Measurements from ENCODE around the gene SLC25A13. TPM values are rescaled to one million over a fixed set of nuclear protein-coding genes. Genes with fewer than 3 reads are reported as not detected.
A peak's percentile ranks its signal among the peaks of the same experiment; 100 is the strongest.

Gene SLC25A13
- total RNA-seq, 2 donors from 2014 or later, result 94.3 to 114 TPM

DNA sequence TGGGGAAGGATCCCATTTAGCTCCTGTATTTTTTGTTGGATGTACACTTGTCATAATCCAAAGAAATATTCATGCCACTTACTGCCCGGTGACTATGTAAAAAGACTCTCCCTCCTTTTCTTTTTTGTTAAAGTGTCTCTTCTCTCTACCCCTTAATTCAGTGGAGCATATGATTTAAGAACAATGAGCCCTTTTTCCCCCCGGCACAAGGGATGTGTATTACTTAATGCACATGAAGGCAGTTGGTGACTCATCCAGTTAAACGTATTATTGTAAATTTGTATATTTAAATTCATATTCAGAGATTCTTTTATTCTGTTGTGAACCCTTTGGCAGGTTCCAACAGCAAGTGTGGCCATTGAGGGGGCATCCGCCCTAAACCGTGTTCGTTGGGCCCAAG is 241.9 kb downstream of the SLC25A13 start:
- TF ChIP-seq, protein P1, sequence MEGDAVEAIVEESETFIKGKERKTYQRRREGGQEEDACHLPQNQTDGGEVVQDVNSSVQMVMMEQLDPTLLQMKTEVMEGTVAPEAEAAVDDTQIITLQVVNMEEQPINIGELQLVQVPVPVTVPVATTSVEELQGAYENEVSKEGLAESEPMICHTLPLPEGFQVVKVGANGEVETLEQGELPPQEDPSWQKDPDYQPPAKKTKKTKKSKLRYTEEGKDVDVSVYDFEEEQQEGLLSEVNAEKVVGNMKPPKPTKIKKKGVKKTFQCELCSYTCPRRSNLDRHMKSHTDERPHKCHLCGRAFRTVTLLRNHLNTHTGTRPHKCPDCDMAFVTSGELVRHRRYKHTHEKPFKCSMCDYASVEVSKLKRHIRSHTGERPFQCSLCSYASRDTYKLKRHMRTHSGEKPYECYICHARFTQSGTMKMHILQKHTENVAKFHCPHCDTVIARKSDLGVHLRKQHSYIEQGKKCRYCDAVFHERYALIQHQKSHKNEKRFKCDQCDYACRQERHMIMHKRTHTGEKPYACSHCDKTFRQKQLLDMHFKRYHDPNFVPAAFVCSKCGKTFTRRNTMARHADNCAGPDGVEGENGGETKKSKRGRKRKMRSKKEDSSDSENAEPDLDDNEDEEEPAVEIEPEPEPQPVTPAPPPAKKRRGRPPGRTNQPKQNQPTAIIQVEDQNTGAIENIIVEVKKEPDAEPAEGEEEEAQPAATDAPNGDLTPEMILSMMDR (conservative IDR thresholded peaks at IDR 0.05), result no peak
- Mint-ChIP-seq H3K4me3 (no peak overlapping the region), H3K4me1 (peaks cover 12% of the 10 kb centered on the region), H3K27ac (no peak overlapping the region), H3K27me3 (ENCODE audit: insufficient read depth) (peaks cover 10% of the 10 kb centered on the region), H3K36me3 (ENCODE audit: low read depth) (no peaks in the 10 kb centered on the region), H3K9me3 (no peaks in the 10 kb centered on the region)
- Histone ChIP-seq H3K27me3 (ENCODE audit: control insufficient read depth, insufficient read depth, low read length, poor library complexity, severe bottlenecking) (no peaks in the 10 kb centered on the region), H3K9ac (ENCODE audit: extremely low read depth, low read length, poor library complexity, severe bottlenecking) (no peak overlapping the region), H3K4me3 (ENCODE audit: low read length) (no peak overlapping the region), H3K4me1 (ENCODE audit: control insufficient read depth, insufficient read depth, low read length) (no peaks in the 10 kb centered on the region), H3K36me3 (ENCODE audit: control insufficient read depth, insufficient read depth, low read length) (no peaks in the 10 kb centered on the region), H3K9me3 (ENCODE audit: control insufficient read depth, low read length) (no peaks in the 10 kb centered on the region), H3K27ac (ENCODE audit: low read depth, low read length) (no peak overlapping the region)
- 89 to 100% methylated on average over 3 to 5 of the region's 6 CpGs for WGBS, 2 experiments (ENCODE audit: insufficient coverage in 1 of 2, insufficient read length in 1 of 2)
- no peak for DNase-seq

- Histone ChIP-seq H3K4me3 (ENCODE audit: low read length) (peak overlapping the region; percentile 84), H3K4me1 (ENCODE audit: control insufficient read depth, insufficient read depth, low read length) (no peaks in the 10 kb centered on the region), H3K9me3 (ENCODE audit: control insufficient read depth, low read length) (no peaks in the 10 kb centered on the region), H3K27ac (ENCODE audit: low read depth, low read length) (no peak overlapping the region), H3K27me3 (ENCODE audit: control insufficient read depth, insufficient read depth, low read length, poor library complexity, severe bottlenecking) (no peaks in the 10 kb centered on the region), H3K9ac (ENCODE audit: extremely low read depth, low read length, poor library complexity, severe bottlenecking) (peak overlapping the region; percentile 21), H3K36me3 (ENCODE audit: control insufficient read depth, insufficient read depth, low read length) (no peaks in the 10 kb centered on the region)
- DNase-seq, result no peak
- TF ChIP-seq, protein P1 (conservative IDR thresholded peaks at IDR 0.05), result no peak
- Mint-ChIP-seq H3K27me3 (ENCODE audit: insufficient read depth) (peaks cover 10% of the 10 kb centered on the region), H3K27ac (no peak overlapping the region), H3K4me1 (peaks cover 10% of the 10 kb centered on the region), H3K36me3 (ENCODE audit: low read depth) (no peaks in the 10 kb centered on the region), H3K9me3 (no peaks in the 10 kb centered on the region), H3K4me3 (peak overlapping the region; percentile 73)
- WGBS, 2 experiments (ENCODE audit: insufficient coverage in 1 of 2, insufficient read length in 1 of 2), result 31 to 35% methylated on average over 10 of the region's 10 CpGs
These were observed 245.6 kb downstream of the SLC25A13 start for GRCh38 chr7:96076350-96076707.

DNA sequence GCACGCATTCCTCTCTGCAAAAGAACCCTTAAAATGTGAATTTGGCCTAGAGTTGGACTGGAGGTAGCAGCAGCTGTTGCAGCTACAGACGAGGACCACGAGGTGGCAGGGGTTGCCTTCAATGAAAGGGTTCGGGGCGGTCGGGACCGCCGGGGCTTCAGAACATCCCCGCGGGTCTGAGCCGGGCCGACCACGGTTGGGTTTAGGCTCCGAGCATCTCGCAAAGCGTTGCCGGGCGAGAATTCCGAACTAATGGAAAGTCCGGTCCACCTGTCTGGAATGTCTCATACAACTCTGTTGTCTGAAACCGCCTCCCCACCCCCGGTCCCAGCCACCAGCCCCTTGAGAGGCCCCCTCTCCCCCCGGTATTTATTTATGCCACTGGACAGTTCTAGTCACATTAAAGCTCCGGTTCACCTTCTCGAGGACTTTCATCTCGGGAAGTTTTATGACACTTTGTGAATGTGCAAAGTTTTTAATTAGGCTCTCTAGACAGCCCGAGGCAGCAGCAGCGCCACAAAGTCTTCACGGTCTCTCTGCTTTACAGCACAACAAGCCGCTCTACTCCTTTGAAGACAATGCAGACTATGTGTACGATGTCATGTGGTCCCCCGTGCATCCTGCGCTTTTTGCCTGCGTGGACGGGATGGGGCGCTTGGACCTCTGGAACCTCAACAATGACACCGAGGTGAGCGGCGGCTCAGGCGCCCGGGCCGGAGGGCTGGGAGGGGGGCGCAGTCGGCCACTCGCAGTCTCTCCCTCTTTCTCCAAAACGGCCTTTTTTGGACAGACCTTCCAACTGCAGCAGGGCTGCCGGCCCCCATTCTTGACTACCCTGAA is 246.2 kb downstream of the SLC25A13 start:
- H3K36me3 Mint-ChIP-seq (ENCODE audit: low read depth), result no peaks in the 10 kb centered on the region
- no peaks in the 10 kb centered on the region for H3K27me3 ChIP-seq (ENCODE audit: control insufficient read depth, insufficient read depth, low read length, poor library complexity, severe bottlenecking)
- H3K4me3 ChIP-seq (ENCODE audit: low read length), result peak overlapping the region; percentile 84
- H3K9me3 Mint-ChIP-seq, result no peaks in the 10 kb centered on the region
- H3K4me3 Mint-ChIP-seq, result peak overlapping the region; percentile 73
- 3 to 5% methylated on average over 28 to 47 of the region's 47 CpGs for WGBS, 2 experiments (ENCODE audit: insufficient coverage in 1 of 2, insufficient read length in 1 of 2)
- no peaks in the 10 kb centered on the region for H3K36me3 ChIP-seq (ENCODE audit: control insufficient read depth, insufficient read depth, low read length)
- peak overlapping the region; percentile 21 for H3K9ac ChIP-seq (ENCODE audit: extremely low read depth, low read length, poor library complexity, severe bottlenecking)
- H3K9me3 ChIP-seq (ENCODE audit: control insufficient read depth, low read length), result no peaks in the 10 kb centered on the region
- TF ChIP-seq, protein P1 (conservative IDR thresholded peaks at IDR 0.05), result peak; percentile 95
- DNase-seq, result peak; percentile 84
- H3K4me1 ChIP-seq (ENCODE audit: control insufficient read depth, insufficient read depth, low read length), result no peaks in the 10 kb centered on the region
- peaks cover 10% of the 10 kb centered on the region for H3K27me3 Mint-ChIP-seq (ENCODE audit: insufficient read depth)
- peak overlapping the region; percentile 61 for H3K27ac Mint-ChIP-seq
- H3K27ac ChIP-seq (ENCODE audit: low read depth, low read length), result peak overlapping the region; percentile 29
- H3K4me1 Mint-ChIP-seq, result peaks cover 14% of the 10 kb centered on the region

Measured in endodermal cell (in vitro differentiated cells).